Parathyroid adenoma (tissue), 2 donors: ENCODE measurements around the gene DENND1B.

Source experiments
- H2AFZ ChIP-seq: fragments of 300-600 bp; sonication (generic); one replicate; pipeline ENCODE4 v1.7.0; 2017; ENCODE audit warnings: antibody characterized with exemption, mild to moderate bottlenecking
- H3K27ac ChIP-seq: fragments of 300-600 bp; sonication (generic); one replicate; pipeline ENCODE4 v1.7.0; 2017
- H3K27me3 ChIP-seq: fragments of 300-600 bp; sonication (generic); one replicate; pipeline ENCODE4 v1.7.0; 2017; ENCODE audit warnings: low read length; ENCODE audit not compliant: control insufficient read depth, insufficient read depth
- H3K36me3 ChIP-seq: fragments of 300-600 bp; sonication (generic); one replicate; pipeline ENCODE4 v1.7.0; 2017; ENCODE audit warnings: low read length; ENCODE audit not compliant: control insufficient read depth, insufficient read depth
- H3K4me1 ChIP-seq: fragments of 300-600 bp; sonication (generic); one replicate; pipeline ENCODE4 v1.7.0; 2017; ENCODE audit warnings: control low read depth
- H3K4me2 ChIP-seq: fragments of 300-600 bp; sonication (generic); one replicate; pipeline ENCODE4 v1.7.0; 2017; ENCODE audit warnings: low read length
- H3K4me3 ChIP-seq: fragments of 300-600 bp; sonication (generic); one replicate; pipeline ENCODE4 v1.7.0; 2017; ENCODE audit warnings: low read depth, low read length
- H3K79me2 ChIP-seq: fragments of 300-600 bp; sonication (generic); one replicate; pipeline ENCODE4 v1.7.0; 2017; ENCODE audit warnings: control low read depth
- H3K9ac ChIP-seq: fragments of 300-600 bp; sonication (generic); one replicate; pipeline ENCODE4 v1.7.0; 2017; ENCODE audit warnings: mild to moderate bottlenecking
- H3K9me3 ChIP-seq: fragments of 300-600 bp; sonication (generic); one replicate; pipeline ENCODE4 v1.7.0; 2017; ENCODE audit warnings: low read length; ENCODE audit not compliant: control insufficient read depth
- CTCF ChIP-seq: fragments of 300-600 bp; sonication (generic); IDR thresholded peaks from one replicate; pipeline ENCODE4 v1.7.0; 2017; ENCODE audit warnings: antibody characterized with exemption, mild to moderate bottlenecking
- donor health status: primary hyperparathyroidism.

DENND1B gene

GRCh38 chr1:197468543-197469175, 306.6 kb downstream of the DENND1B start:
- Histone ChIP-seq H3K9me3 (no peaks in the 10 kb centered on the region), H3K9ac (no peak overlapping the region), H3K4me3 (no peak overlapping the region), H3K79me2 (no peaks in the 10 kb centered on the region), H3K4me1 (no peaks in the 10 kb centered on the region), H2AFZ (no peak overlapping the region), H3K27ac (no peak overlapping the region), H3K4me2 (no peak overlapping the region), H3K27me3 (no peaks in the 10 kb centered on the region), H3K36me3 (no peaks in the 10 kb centered on the region)
- TF ChIP-seq CTCF, result no peak

GRCh38 chr1:197467881-197468280, 307.4 kb downstream of the DENND1B start:
- no peak overlapping the region for H3K4me3 ChIP-seq
- no peak for TF ChIP-seq CTCF
- H3K9ac ChIP-seq, result no peak overlapping the region
- no peaks in the 10 kb centered on the region for H3K9me3 ChIP-seq
- no peaks in the 10 kb centered on the region for H3K27me3 ChIP-seq
- H3K4me2 ChIP-seq, result no peak overlapping the region
- H3K79me2 ChIP-seq, result no peaks in the 10 kb centered on the region
- H2AFZ ChIP-seq, result no peak overlapping the region
- no peaks in the 10 kb centered on the region for H3K36me3 ChIP-seq
- H3K4me1 ChIP-seq, result no peaks in the 10 kb centered on the region
- no peak overlapping the region for H3K27ac ChIP-seq

- no peaks in the 10 kb centered on the region for H3K79me2 ChIP-seq
These were observed 308.5 kb downstream of the DENND1B start for GRCh38 chr1:197466813-197467212.

GRCh38 chr1:197465528-197466327, 309.6 kb downstream of the DENND1B start:
- Histone ChIP-seq H3K27ac (no peak overlapping the region), H3K9me3 (no peaks in the 10 kb centered on the region), H3K9ac (no peak overlapping the region), H3K4me2 (no peak overlapping the region), H3K4me1 (no peaks in the 10 kb centered on the region), H3K36me3 (no peaks in the 10 kb centered on the region), H3K27me3 (no peaks in the 10 kb centered on the region), H3K79me2 (no peaks in the 10 kb centered on the region), H2AFZ (no peak overlapping the region), H3K4me3 (no peak overlapping the region)
- no peak for TF ChIP-seq CTCF

More at GRCh38 chr1:197466813-197467212, 308.5 kb downstream of the DENND1B start:
- Histone ChIP-seq H3K4me1 (no peaks in the 10 kb centered on the region), H2AFZ (no peak overlapping the region), H3K27me3 (no peaks in the 10 kb centered on the region), H3K9me3 (no peaks in the 10 kb centered on the region), H3K4me3 (no peak overlapping the region), H3K36me3 (no peaks in the 10 kb centered on the region), H3K4me2 (no peak overlapping the region), H3K27ac (no peak overlapping the region), H3K9ac (no peak overlapping the region)
- TF ChIP-seq CTCF, result no peak
